Measurements from ENCODE around the gene H6PD. TPM values are rescaled to one million over a fixed set of nuclear protein-coding genes. Genes with fewer than 3 reads are reported as not detected.

H6PD gene
- total RNA-seq, 4 donors from 2014 or later: 37.3 to 65.1 (median 44.4) TPM

- peak overlapping the region; percentile 86 to 99 (median 92) for H3K27ac ChIP-seq
- H3K4me1 ChIP-seq: peaks cover 95 to 97% of the 10 kb centered on the region in 2 donors
- peaks cover 0 to 10% of the 10 kb centered on the region in 2 donors for H3K36me3 ChIP-seq
These were observed 11.1 kb downstream of the H6PD start for GRCh38 chr1:9245661-9246060.

DNA sequence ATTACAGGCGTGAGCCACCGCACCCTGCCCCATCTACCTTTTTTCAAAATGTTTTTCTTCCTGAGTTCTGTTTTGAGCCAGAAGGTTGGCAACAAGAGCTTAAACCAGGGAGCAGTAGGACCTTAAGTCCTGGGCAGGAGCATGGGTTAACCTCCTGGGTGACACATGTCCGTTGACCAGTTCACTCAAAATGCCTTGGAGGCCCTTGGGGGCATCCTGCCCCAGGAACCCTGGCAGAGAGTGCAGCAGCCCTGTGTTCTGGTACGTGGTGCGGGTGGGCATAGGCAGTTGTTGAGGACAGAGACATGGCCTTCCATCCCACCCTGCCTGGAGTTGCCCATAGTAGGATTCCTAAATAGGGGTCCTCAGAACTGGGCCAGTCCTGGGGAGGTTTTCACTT is 11.6 kb downstream of the H6PD start:
- Histone ChIP-seq H3K4me3 (peak overlapping the region in 3 of 4 donors; percentile 13 to 36 (median 18)), H3K27me3 (no peaks in the 10 kb centered on the region), H3K9me3 (no peaks in the 10 kb centered on the region), H3K36me3 (peaks cover 0 to 10% of the 10 kb centered on the region in 2 donors), H3K4me1 (peaks cover 95 to 97% of the 10 kb centered on the region in 2 donors), H3K27ac (peak overlapping the region; percentile 86 to 99 (median 92))
- ATAC-seq: no peak
- in situ Hi-C loops (cut with MboI; ENCODE audit: low sequenced_read_pairs in 4 of 4): no loop called here
- DNase-seq: peak in 1 of 2 donors; percentile 24
- intact Hi-C loops (cut with DNase I; ENCODE audit: low total_unique reads): no loop called here
- TF ChIP-seq POLR2A (IDR thresholded peaks at IDR 0.05): no peak
- TF ChIP-seq, protein P1, sequence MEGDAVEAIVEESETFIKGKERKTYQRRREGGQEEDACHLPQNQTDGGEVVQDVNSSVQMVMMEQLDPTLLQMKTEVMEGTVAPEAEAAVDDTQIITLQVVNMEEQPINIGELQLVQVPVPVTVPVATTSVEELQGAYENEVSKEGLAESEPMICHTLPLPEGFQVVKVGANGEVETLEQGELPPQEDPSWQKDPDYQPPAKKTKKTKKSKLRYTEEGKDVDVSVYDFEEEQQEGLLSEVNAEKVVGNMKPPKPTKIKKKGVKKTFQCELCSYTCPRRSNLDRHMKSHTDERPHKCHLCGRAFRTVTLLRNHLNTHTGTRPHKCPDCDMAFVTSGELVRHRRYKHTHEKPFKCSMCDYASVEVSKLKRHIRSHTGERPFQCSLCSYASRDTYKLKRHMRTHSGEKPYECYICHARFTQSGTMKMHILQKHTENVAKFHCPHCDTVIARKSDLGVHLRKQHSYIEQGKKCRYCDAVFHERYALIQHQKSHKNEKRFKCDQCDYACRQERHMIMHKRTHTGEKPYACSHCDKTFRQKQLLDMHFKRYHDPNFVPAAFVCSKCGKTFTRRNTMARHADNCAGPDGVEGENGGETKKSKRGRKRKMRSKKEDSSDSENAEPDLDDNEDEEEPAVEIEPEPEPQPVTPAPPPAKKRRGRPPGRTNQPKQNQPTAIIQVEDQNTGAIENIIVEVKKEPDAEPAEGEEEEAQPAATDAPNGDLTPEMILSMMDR (IDR thresholded peaks at IDR 0.05 in 4 of 5, conservative IDR thresholded peaks at IDR 0.05 in 1 of 5): no peak

More at GRCh38 chr1:9245661-9246060, 11.1 kb downstream of the H6PD start:
- in situ Hi-C loops (cut with MboI; ENCODE audit: low sequenced_read_pairs in 4 of 4) (no loop called here), intact Hi-C loops (cut with DNase I; ENCODE audit: low total_unique reads) (no loop called here)
- peak overlapping the region in 2 of 4 donors; percentile 18 to 36 for H3K4me3 ChIP-seq
- no peaks in the 10 kb centered on the region for H3K9me3 ChIP-seq
- DNase-seq (no peak), ATAC-seq (no peak)
- no peaks in the 10 kb centered on the region for H3K27me3 ChIP-seq
- TF ChIP-seq POLR2A (IDR thresholded peaks at IDR 0.05): no peak
- TF ChIP-seq, protein P1 (IDR thresholded peaks at IDR 0.05 in 4 of 5, conservative IDR thresholded peaks at IDR 0.05 in 1 of 5): no peak

- Histone ChIP-seq H3K27ac (peak overlapping the region; percentile 86 to 99 (median 92)), H3K4me3 (peak overlapping the region in 3 of 4 donors; percentile 13 to 36 (median 18)), H3K4me1 (peaks cover 92 to 95% of the 10 kb centered on the region in 2 donors), H3K36me3 (peaks cover 0 to 10% of the 10 kb centered on the region in 2 donors), H3K27me3 (no peaks in the 10 kb centered on the region), H3K9me3 (no peaks in the 10 kb centered on the region)
- DNase-seq (peak in 1 of 2 donors; percentile 58), ATAC-seq (no peak)
- TF ChIP-seq, protein P1 (IDR thresholded peaks at IDR 0.05 in 4 of 5, conservative IDR thresholded peaks at IDR 0.05 in 1 of 5): no peak
- no peak for TF ChIP-seq POLR2A (IDR thresholded peaks at IDR 0.05)
- intact Hi-C loops (cut with DNase I; ENCODE audit: low total_unique reads): no loop called here
- in situ Hi-C loops (cut with MboI; ENCODE audit: low sequenced_read_pairs in 4 of 4): no loop called here
These were observed 12.5 kb downstream of the H6PD start for GRCh38 chr1:9246841-9247785.

- peak in 1 of 2 donors; percentile 6 for ATAC-seq
- H3K9me3 ChIP-seq: no peaks in the 10 kb centered on the region
- DNase-seq: peak; percentile 26 to 72
- peaks cover 94 to 98% of the 10 kb centered on the region in 2 donors for H3K4me1 ChIP-seq
- intact Hi-C loops (cut with DNase I; ENCODE audit: low total_unique reads): no loop called here
- no peaks in the 10 kb centered on the region for H3K27me3 ChIP-seq
- peak overlapping the region in 1 of 4 donors; percentile 18 for H3K4me3 ChIP-seq
- peaks cover 0 to 10% of the 10 kb centered on the region in 2 donors for H3K36me3 ChIP-seq
- TF ChIP-seq, protein P1 (IDR thresholded peaks at IDR 0.05 in 4 of 5, conservative IDR thresholded peaks at IDR 0.05 in 1 of 5): no peak
- peak; percentile 61 to 69 for TF ChIP-seq POLR2A (IDR thresholded peaks at IDR 0.05)
- peak overlapping the region; percentile 86 to 99 (median 92) for H3K27ac ChIP-seq
- in situ Hi-C loops (cut with MboI; ENCODE audit: low sequenced_read_pairs in 4 of 4): no loop called here
These were observed 13.3 kb downstream of the H6PD start for GRCh38 chr1:9247894-9248293.

Measured in gastrocnemius medialis (tissue), 4 donors.